GM21360 (cell line): ENCODE data around the gene EFEMP1.

Experiments used
- ATAC-seq: cut with Tn5 transposase; IDR thresholded peaks from one replicate; pipeline ENCODE4 v1.9.1; 2021; ENCODE audit warnings: mild to moderate bottlenecking, moderate library complexity; ENCODE audit not compliant: unreplicated experiment

The EFEMP1 gene, protein sequence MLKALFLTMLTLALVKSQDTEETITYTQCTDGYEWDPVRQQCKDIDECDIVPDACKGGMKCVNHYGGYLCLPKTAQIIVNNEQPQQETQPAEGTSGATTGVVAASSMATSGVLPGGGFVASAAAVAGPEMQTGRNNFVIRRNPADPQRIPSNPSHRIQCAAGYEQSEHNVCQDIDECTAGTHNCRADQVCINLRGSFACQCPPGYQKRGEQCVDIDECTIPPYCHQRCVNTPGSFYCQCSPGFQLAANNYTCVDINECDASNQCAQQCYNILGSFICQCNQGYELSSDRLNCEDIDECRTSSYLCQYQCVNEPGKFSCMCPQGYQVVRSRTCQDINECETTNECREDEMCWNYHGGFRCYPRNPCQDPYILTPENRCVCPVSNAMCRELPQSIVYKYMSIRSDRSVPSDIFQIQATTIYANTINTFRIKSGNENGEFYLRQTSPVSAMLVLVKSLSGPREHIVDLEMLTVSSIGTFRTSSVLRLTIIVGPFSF

DNA sequence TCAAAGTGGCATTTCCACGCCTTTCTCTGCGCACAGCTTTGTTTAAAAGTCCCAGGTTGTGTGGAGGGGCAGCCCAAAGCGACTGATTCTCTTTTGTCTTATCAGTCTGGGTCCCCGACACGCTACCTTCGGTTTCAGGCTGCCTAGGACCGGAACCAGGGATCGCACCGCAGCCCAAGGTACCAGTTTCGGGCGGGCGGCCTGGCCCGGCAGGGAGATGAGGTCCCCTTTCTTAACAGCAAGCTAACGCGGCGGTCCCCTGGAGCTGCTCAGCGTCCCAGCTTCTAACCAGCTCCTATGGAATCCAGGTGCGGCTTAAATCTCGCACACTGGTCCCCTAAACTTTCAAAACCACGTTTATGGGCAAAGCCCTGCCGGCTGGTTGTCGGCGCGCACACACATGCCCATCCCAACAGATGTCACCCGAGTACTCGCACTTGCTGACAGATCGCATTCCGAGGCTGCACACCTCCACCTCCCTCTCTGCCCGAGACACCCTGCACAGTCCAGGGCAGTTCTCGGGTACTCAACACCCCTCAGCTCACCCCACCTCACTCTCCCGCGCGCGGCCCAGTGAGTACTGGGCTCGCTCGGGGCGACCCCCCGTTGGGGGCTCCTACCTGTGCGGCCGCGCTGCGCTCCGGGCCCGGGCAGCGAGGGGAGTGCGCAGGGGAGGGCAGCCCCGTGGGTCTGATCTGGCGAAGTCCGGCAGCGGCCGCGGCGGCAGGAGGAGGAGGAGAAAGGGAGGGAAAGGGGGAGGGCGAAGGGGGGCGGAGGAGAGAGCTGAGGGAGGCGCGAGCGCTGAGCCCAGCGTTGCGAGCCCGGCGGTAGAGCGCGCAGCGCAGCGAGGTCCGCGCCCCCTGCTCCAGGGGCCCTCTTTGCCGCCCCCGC lies at the start of gene EFEMP1:
Gene EFEMP1, minus strand, starts transcription at position 692 of the 891 bp plus-strand sequence. CDS start 1,342 bp downstream, outside the sequence.
- peak; percentile 50 for ATAC-seq

DNA sequence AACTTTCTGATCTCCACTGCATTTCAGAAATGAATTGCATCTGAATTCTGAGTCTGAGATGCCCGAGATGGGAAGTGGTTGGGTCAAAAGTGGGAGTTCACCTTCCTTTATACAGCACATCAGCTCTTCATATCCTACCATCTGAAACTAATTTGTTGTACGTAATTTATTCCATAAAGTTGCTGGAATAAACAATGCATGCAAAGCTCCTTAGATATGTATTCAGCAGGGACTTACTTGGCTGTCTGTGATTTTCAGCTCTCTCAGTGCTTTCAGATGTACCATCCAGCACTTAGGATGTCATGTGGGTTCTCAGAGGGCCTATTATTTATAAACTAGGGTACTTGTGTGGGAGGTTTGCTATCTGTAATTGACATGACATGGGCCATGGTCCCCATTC lies 46.9 kb upstream of the EFEMP1 start:
- ATAC-seq = no peak

DNA sequence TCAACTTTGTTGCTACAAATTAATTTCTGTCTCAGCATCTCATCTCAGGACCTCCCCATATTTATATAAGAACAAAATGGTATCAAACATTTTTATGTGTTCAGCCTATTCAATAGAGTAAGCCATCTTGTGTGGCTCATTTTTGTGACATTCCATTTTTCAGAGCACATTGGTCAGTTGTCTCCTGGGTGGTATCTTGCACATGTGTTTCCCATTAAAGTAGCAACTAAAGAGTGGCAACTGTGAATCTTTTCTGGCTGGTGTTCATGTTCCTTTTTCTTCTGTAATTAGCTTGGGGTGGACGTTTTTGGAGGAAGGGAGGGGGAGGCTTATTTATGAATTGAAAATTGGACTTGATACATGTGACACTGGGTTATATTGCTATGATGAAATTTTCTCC lies 45.4 kb upstream of the EFEMP1 start:
- ATAC-seq = no peak

DNA sequence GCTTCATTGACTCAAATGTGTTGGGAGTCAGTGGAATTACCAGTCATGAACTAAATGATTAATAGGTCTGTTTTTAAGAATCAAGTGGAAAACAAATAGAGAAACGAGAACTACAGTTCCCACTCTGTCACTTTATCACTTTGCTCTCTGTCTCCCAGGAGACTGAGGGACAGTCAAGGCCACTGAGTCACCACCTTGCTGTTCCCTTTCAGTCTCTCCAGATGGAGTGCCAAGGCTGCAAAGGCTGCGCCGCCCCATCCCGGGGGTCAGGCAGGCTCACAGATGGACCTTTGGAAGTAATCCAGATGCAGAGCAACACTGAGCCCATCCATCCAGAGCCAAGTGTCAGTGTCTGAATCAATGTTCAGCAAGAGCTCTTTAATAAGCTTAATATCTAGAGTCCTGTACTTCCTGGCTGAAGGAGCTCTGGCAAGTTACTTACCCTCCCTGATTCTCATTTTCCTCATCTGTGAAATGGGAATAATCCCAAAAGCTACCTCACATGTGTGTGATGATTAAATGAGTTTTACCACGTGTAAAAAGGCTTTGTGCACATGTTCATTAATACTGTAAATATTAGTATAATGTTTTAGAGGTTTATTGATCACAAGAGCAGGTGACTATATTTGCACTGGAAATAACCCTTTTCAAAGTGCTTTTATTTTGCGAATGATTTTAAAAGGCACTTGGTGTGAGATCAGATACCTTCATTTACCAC lies 43.0 kb upstream of the EFEMP1 start:
- ATAC-seq = no peak

DNA sequence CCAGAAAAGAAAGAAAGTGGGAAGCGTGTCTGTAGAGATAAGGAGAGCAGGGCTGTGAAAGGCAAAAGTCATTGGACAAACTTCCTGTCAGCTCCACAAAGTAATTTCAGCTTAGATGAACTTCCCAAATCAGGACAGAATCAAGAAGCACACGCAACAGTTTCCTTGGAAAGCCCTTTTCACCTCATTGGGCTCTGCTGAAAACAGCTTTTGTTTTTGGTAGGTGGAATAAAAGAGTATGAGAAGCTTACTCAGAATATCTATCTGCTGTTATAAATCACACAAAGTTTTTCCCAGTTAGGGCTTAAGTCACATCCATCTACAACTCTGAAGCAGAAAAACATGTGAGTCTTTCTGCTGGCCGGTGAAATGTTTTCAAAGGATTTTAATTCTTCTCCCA lies 42.4 kb upstream of the EFEMP1 start:
- ATAC-seq = no peak

DNA sequence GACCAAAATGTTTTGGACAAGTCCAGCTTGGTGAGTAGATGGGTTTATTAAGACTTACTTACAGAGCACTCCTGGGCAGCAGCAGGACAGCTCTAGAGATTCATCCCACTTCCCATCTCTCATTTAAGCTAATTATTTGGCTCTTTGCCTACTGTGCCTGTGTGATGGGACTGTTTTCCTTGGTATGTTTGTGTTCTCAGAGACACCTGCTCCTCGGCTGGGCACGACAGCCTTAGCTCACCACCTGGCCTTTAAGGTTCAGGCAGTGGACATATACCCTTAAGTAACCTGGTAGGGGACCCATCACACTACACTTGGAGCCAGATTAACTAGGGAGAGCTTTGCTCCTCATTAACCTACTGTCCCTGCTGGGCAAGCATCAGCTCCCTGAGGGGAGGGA lies 41.7 kb upstream of the EFEMP1 start:
- ATAC-seq = no peak

DNA sequence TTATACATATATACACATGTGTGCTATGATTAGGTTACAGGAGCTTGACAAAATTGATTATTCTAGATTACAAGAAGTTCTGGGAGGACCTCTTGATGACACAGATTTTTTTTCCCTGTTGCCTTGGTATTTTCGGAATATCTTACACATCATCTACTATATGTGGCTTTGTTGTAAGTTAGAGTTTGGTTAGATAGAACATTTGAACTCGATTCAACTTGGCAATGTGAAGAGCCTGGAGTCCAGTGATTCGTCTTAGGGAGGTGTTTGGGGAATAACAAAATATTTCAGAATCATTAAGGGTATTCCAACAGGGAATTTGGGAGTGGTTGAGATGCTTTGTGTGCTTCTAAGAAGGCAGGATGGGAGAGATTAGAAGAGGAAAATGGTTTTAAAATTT lies 39.3 kb upstream of the EFEMP1 start:
- no peak for ATAC-seq

DNA sequence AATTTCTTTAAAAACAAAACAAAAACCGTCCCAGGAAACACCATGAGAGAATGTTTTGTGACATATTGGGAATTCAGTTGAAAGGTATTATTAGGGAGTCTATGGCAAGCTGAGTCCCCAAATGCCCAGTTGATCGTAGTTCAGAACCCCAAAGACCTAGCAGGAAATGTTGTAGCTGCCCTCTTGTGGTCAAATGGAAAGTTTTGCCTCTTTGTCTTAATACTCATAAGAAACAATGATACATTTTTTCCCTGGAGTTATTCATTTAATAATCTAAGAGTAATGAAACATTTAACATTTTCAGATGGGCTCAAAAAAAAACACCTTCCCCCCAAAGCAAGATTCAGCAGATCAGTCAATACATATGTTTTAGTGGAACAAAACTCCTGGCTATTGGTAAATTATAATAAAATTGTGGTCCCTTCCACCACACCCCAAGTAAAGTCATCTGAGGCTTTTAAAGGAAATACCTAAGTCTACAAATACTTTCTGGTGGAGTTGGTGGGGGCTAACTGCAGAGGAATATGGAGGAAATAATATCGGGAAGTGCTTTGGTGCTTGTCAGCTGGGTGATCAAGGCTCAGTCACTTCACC lies 37.8 kb upstream of the EFEMP1 start:
- ATAC-seq = peak; percentile 60

DNA sequence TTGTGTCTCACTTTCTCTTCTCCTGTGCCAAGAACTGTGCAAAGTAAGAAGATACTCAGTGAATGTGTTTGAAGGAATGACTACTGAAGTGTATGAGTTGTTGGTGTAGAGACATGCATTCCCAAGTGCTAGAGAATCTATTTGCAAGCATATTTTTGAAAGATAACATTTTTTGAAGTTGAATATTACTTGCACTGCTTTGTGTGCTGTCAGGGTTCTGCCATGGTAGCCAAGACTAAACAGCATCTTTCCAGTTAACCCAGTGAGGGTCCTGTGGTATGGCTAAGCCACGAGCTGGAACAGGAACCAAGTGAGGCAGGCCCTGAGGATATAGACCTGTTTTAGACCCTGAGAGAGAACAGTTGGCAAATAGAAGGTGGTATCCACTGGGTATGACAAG lies 35.2 kb upstream of the EFEMP1 start:
- ATAC-seq = no peak

DNA sequence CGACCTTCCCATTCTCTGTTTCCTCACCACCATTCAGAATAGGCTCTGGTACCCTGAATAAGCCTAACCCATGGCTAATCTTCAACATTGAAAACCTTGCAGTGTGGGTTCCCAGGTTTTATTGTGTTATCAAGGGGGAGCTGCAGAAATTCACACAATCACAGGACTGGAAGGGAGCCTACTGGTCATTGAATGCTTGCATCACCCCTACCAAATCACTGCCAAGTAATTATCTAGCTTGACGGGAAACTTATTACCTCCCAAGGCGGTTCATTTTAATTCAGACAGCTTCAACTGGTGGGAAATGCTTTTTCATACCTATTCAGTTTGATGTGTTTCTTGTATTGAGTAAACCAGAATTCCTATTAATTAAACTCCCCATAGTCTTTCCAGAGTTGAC lies 33.6 kb upstream of the EFEMP1 start:
- ATAC-seq = no peak

DNA sequence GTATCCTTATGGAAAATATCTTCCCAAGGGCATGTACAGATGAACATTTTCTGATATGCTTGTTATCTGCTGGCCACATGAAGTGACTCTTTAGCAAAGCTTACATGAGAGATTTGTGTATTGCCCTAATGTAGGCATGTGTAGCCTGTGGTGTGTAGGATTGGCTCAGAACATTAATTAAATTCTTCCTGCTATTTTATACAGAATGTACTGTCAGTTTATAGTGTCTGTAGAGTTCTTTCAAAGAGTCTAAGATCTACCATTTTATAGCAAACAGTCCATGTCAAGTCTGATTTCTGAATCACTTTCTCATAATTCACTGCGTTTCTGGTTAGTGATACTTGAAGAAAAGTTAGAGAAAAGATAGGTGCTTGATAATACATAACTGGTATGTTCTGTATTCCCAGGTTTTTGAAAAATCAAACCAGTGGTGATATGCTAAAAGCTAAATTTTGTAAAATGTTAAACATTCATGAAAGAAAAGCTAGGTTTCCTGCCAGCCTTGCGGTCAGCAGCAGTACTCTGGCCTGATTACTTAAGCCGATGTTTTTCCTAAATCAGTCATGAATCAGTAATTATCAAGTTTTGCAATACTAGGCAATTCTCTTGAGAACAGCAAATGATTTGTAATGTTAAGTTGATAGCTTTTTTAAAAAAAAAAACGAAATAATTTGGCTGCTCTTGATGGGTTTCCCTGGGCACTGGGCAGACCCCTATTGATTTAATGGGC lies 30.9 kb upstream of the EFEMP1 start:
- ATAC-seq = no peak

DNA sequence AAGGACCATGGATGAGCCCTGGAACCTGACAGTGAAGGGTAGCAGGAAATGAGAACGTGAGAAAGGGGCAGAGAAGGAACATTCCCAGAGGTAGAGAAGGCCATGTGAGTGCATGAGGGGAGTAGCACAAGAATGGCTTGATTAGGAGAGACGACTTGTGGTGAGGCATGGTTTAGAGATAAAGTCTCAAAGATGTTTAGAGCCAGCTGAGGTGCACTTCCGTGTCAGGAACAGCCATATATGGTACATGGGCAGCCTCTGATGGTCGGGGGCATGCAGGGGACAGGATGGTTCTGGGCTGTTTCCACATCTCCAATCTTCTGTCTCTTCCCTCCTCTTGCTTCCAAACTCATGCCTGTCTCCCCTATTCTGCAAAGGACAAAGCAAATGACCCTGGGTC lies 28.8 kb upstream of the EFEMP1 start:
- no peak for ATAC-seq

DNA sequence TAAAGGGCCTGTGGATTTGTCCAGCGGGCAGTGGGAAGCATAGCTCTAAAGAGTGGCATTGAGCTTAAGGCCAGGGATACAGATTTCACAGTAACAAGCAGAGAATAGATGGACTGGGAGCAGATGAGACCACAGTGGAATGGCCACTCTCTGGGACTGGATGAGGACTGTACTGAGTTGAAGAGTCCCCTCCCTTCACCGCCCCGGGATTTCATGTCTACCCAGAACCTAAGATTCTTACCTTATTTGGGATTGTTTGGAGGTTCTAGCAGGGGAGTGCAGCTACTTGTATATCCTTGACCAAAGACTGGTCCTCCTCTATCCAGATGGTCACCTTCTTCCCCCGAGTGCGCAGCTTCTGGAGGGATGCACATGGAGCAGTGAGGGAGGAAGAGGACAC lies 28.0 kb upstream of the EFEMP1 start:
- ATAC-seq = no peak

DNA sequence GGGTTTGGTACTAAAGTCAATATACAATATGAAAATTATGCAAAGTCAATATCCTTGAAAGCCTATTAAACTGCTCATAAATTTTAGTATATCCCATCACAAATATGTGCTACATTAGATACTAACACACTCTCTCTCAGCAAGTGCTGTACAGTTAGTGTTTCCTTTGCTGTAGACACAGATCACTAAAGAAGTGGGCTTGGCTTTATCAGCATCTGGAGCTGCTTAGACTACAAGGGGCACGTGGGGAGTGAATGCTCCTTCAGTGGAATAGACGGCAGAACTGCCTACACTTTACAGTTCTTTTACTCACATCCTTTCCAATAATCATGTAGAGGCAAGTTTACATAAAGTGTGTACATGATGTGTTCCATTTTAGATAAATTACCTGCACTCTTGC lies 26.0 kb upstream of the EFEMP1 start:
- ATAC-seq = no peak

DNA sequence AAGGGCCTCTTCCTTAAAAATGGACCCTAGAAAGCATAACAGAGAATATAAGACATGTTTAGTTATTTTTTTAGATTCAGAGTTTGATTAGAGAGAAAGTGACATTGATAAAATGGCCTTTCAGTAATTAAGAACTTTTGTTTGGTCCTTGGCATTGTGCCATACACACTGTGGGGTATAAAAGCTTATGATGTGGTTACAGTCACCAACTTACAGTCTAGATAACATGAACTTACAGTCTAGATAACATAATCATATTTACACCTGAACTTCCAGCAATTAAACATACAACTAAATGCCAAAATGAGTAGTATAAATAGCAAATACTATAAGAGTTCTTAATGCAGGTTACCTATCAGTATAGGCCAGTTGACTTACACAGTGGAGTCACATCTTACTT lies 25.6 kb upstream of the EFEMP1 start:
- ATAC-seq = no peak

DNA sequence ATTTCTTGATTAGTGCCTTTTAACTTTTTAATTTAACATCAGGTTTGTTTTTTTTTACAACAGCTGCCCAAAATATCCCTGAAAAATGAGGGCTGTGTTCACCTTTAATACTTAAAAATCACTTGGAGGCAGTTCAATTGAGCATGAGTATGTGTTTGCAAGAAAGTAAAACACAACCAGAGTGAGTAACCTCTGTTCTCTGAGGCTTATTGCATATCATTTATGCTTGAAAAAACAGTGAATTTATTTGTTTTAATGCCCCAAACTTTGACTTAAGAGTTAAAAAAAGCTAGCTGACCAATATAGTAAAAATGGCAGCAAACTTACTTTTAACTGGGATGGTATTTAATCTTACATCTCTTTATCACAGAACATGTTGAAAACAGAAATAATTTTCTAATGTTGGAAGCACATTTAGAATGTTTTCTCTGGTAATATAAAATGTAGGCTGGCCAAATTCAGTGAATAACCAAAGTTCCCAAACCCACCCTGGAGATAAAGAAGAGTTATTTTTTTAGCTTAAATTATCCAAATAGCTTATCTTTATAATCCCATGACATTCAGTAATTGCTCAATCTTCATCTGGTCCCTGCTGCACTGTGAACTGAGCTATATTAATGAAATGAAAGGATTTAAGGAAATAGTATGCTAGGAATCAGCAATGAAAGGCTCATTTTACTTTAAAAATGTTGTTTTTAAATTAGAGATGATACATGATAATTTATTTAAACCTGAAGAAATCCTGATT lies 24.8 kb upstream of the EFEMP1 start:
- ATAC-seq = no peak

DNA sequence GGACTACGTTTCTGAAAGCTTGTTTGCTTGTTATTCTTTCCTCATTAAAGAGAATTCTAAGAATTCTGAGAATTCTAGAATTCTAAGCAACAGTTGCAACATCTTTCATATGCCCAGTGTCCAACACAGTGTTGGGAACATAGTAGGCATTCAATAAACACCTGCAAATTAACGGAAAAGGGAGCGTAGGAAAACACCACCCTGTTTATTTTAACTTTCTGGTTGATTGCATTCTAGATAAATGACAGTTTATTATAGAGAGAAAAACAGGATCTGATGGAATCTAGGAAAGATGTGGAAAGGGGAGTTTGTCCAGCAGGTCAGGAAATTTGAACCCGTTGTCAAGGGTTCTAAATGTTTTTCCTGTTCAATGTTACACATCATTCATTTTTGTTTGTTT lies 24.2 kb upstream of the EFEMP1 start:
- no peak for ATAC-seq

DNA sequence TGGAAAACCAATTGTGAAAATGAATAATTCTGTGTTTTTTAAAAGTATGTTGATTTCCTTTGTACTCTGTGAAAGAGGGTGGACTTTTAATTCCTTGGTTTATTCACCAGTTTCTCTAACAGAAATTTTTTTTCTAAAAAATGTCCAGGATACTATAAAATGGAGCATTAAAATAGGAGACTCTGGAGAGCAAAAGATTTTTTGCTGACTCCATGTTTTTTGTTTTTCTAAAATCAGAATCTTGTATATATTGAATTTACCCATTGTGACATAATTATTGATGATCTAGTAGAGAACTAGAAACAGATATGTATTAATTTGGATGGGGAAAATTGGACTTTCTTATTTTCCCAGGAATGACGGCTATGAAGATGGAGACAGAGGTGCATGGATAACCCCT lies 23.2 kb upstream of the EFEMP1 start:
- ATAC-seq = no peak

DNA sequence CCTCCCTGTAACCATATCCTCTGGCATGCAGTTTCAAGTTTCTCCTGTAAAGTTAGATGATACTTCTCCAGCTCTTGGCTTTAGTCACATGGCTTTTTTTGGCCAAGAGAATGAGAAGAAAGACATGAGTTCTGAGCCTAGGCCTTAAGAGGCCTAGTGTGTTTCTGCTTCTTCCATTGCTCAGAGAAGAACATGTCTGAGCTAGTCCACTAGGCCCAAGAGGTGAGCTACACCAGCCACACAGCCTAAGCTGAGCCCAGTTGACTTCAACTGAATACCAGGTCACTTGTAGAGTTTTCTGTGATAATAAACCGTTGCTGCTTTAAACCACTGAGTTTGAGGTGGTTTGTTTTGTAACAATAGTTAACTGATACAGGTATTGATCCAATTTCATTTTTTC lies 19.9 kb upstream of the EFEMP1 start:
- no peak for ATAC-seq

DNA sequence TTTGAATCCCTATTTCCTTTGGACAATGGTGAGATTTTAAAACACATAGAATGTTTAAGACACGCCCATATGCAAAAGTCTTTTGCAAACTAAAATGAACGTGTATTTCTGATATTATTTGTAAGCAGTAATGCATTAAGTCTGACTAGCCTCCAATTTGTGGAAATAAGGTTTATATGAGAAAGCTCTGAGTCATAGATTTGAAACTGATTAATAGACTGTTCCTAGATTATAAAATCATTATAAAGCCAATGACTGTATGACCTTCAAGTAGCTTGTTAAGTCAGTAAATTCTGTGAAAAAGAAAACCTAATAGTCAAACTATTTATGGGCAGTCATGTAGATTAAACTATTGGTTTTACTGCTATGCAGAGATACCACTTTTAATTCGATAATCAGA lies 12.8 kb upstream of the EFEMP1 start:
- ATAC-seq = no peak
